K562 (cell line): ENCODE data around the gene RPS6KA2. TPM values are rescaled to one million over a fixed set of nuclear protein-coding genes. Genes with fewer than 3 reads are reported as not detected.

Experiments
- ATAC-seq: fragments of 200-7000 bp; cut with Tn5 transposase; 3 replicates; pipeline ENCODE4 v1.9.1; 2020; ENCODE audit warnings: moderate library complexity
- BruUV-seq: library from RNA; stranded (reverse); fragments of 400-500 nt; replicated peaks from 2 replicates; lab custom pipeline; 2021; lab: Mats Ljungman, UMichigan
- CTCF ChIA-PET: fragments of 300-600 bp; formaldehyde crosslinking; extraction: SDS; loops from one replicate; lab custom pipeline; 2021; ENCODE audit warnings: low intra/inter-chr PET ratio; lab: Yijun Ruan, JAX
- POLR2A ChIA-PET: fragments of 300-600, 350-650 bp; sonication (Branson Sonifier 250); formaldehyde crosslinking; extraction: SDS; loops from one replicate; lab custom pipeline; 2021; ENCODE audit warnings: antibody characterized with exemption, inconsistent platforms; lab: Yijun Ruan, JAX
- DNase-seq, 4 experiments: peaks; one replicate each; pipeline versions ENCODE4 v3.0.0 to v3.0.0-alpha.2; 2011 to 2018; ENCODE audit warnings: low spot score in 3 of 4, mixed read lengths in 3 of 4; ENCODE audit errors: extremely low read depth in 1 of 4
- FAIRE-seq: peaks from 2 replicates; lab custom pipeline; 2011; peaks lifted over from hg19 to GRCh38; lab: Jason Lieb, UNC
- H2AFZ ChIP-seq: 2 replicates; pipeline ENCODE4 v1.6.0; 2011; ENCODE audit warnings: low read depth, low read length, control low read depth, inconsistent platforms
- H3K27ac ChIP-seq: fragments of 200-600 bp; 3 replicates; pipeline ENCODE4 v1.8.0; 2011; ENCODE audit warnings: low read depth, mild to moderate bottlenecking, control low read depth, inconsistent platforms, low read length, moderate library complexity, mixed read lengths; ENCODE audit errors: extremely low read depth
- H3K27me3 ChIP-seq, 2 experiments: fragments of 300-600 bp in 1 of 2; 2 replicates in 1 of 2; 3 replicates in 1 of 2; pipeline versions ENCODE4 v1.6.0 to v1.8.0; 2011; ENCODE audit warnings: inconsistent platforms in 2 of 2, low read length in 2 of 2, mild to moderate bottlenecking in 1 of 2, mixed read lengths in 1 of 2, moderate library complexity in 1 of 2; ENCODE audit not compliant: control insufficient read depth in 2 of 2, insufficient read depth in 2 of 2
- H3K36me3 ChIP-seq: fragments of 300-600 bp; 3 replicates; pipeline ENCODE4 v1.8.0; 2011; ENCODE audit warnings: mild to moderate bottlenecking, low read length, inconsistent platforms; ENCODE audit not compliant: control insufficient read depth, insufficient read depth
- H3K4me1 ChIP-seq, 2 experiments: fragments of 200-600 bp in 1 of 2; replicated peaks in 1 of 2; 2 replicates in 1 of 2; 3 replicates in 1 of 2; pipeline versions ENCODE4 v1.5.1 to v1.8.0; 2011; ENCODE audit warnings: inconsistent platforms in 2 of 2, low read length in 2 of 2, mild to moderate bottlenecking in 1 of 2, mixed read lengths in 1 of 2, moderate library complexity in 1 of 2; ENCODE audit not compliant: control insufficient read depth in 2 of 2, insufficient read depth in 2 of 2
- H3K4me2 ChIP-seq: 2 replicates; pipeline ENCODE4 v1.6.1; 2011; ENCODE audit warnings: low read length, control low read depth, inconsistent platforms, mixed read lengths; ENCODE audit not compliant: insufficient read depth
- H3K4me3 ChIP-seq: fragments of 200-600 bp; sonication (generic), shearing (Covaris generic); 2 replicates; pipeline ENCODE4 v1.5.1; 2016; ENCODE audit warnings: control low read depth, inconsistent platforms
- H3K79me2 ChIP-seq: fragments of 200-600 bp; 3 replicates; pipeline ENCODE4 v1.8.0; 2011; ENCODE audit warnings: low read length, inconsistent platforms; ENCODE audit not compliant: control insufficient read depth, insufficient read depth
- H3K9ac ChIP-seq, 2 experiments: 2 replicates each; pipeline versions ENCODE4 v1.6.0 to v1.6.1; 2011; ENCODE audit warnings: low read depth in 2 of 2, low read length in 2 of 2, control low read depth in 1 of 2, inconsistent platforms in 1 of 2, mild to moderate bottlenecking in 1 of 2, mixed read lengths in 1 of 2; ENCODE audit not compliant: insufficient read depth in 1 of 2
- H3K9me1 ChIP-seq: one replicate; pipeline ENCODE4 v1.6.0; 2011; ENCODE audit warnings: inconsistent platforms, mild to moderate bottlenecking, low read length, moderate library complexity; ENCODE audit not compliant: control insufficient read depth, insufficient read depth
- H3K9me3 ChIP-seq: replicated peaks from 2 replicates; pipeline ENCODE4 v1.5.1; 2011; ENCODE audit warnings: low read depth, low read length, inconsistent platforms; ENCODE audit not compliant: control insufficient read depth, insufficient read depth
- H4K20me1 ChIP-seq: replicated peaks from 2 replicates; pipeline ENCODE4 v1.6.1; 2011; ENCODE audit warnings: low read length, inconsistent platforms, mixed read lengths; ENCODE audit not compliant: control insufficient read depth, insufficient read depth
- E2F6 ChIP-seq, 2 experiments: IDR thresholded peaks; 2 replicates each; pipeline ENCODE4 v1.6.1; 2011; ENCODE audit warnings: borderline replicate concordance in 1 of 2, control low read depth in 1 of 2, low read depth in 1 of 2, low read length in 1 of 2, mild to moderate bottlenecking in 1 of 2, mixed read lengths in 1 of 2, moderate library complexity in 1 of 2; ENCODE audit not compliant: insufficient read depth in 1 of 2, insufficient read length in 1 of 2, poor library complexity in 1 of 2, severe bottlenecking in 1 of 2; ENCODE audit errors: extremely low read depth in 1 of 2
- IFI16 ChIP-seq: fragments of 250-450 bp; sonication (Bioruptor Pico); IDR thresholded peaks from 2 replicates; pipeline ENCODE4 v2.1.2; 2022; ENCODE audit warnings: mild to moderate bottlenecking, inconsistent platforms
- NFIX ChIP-seq: fragments of 250-450 bp; sonication (Bioruptor Pico); IDR thresholded peaks from 2 replicates; pipeline ENCODE4 v1.4.0; 2020; ENCODE audit warnings: low read depth, mild to moderate bottlenecking, moderate library complexity
- REST ChIP-seq, 2 experiments: fragments of 450-650 bp; formaldehyde crosslinking in 1 of 2; IDR thresholded peaks; 2 replicates each; pipeline versions ENCODE4 v1.4.0 to v1.6.1; 2014 to 2020; ENCODE audit warnings: mild to moderate bottlenecking in 2 of 2, borderline replicate concordance in 1 of 2, low read depth in 1 of 2
- TCFL5 ChIP-seq: fragments of 250-450 bp; sonication (Bioruptor Pico); conservative IDR thresholded peaks from 2 replicates; pipeline ENCODE4 v1.6.1; 2021; ENCODE audit warnings: mild to moderate bottlenecking, moderate library complexity, matching md5 sums
- TEAD4 ChIP-seq, 2 experiments: sonication (generic) in 1 of 2; formaldehyde crosslinking in 1 of 2; IDR thresholded peaks; 2 replicates each; pipeline versions ENCODE4 v1.6.1 to v1.8.0; 2012 to 2022; ENCODE audit warnings: borderline replicate concordance in 1 of 2, inconsistent platforms in 1 of 2, low read length in 1 of 2, mild to moderate bottlenecking in 1 of 2, missing genetic modification reagents in 1 of 2
- XRCC3 ChIP-seq: fragments of 450-650 bp; IDR thresholded peaks from 2 replicates; pipeline ENCODE4 v1.6.1; 2017; ENCODE audit warnings: mild to moderate bottlenecking, moderate library complexity
- ZBTB9 ChIP-seq: fragments of 450-650 bp; formaldehyde crosslinking; IDR thresholded peaks from 2 replicates; pipeline ENCODE4 v1.4.0; 2020; ENCODE audit warnings: mild to moderate bottlenecking, moderate library complexity
- ZKSCAN3 ChIP-seq: fragments of 250-450 bp; sonication (Bioruptor Pico); IDR thresholded peaks from 2 replicates; pipeline ENCODE4 v1.4.0; 2020
- ZNF140 ChIP-seq: fragments of 250-450 bp; sonication (Bioruptor Pico); IDR thresholded peaks from 2 replicates; pipeline ENCODE4 v1.8.0; 2021; ENCODE audit warnings: moderate library complexity, mild to moderate bottlenecking, inconsistent platforms
- ZNF217 ChIP-seq: sonication (generic); formaldehyde crosslinking; IDR thresholded peaks from 2 replicates; pipeline ENCODE4 v1.8.0; 2022; ENCODE audit warnings: mild to moderate bottlenecking, missing genetic modification reagents
- WGBS: fragments of 100-300 bp; shearing (Covaris generic); methylation state at CpG from one replicate; pipeline ENCODE4 v1.1.6; 2016; ENCODE audit warnings: low coverage, mixed read lengths; ENCODE audit not compliant: insufficient coverage; ENCODE audit errors: missing lambda C conversion rate; 5-methylcytosine and 5-hydroxymethylcytosine counted together
- in situ Hi-C: fragments of 300-500 bp; cut with MboI; formaldehyde crosslinking; loops from 4 replicates; pipeline ENCODE4 v1.15.0; 2018; ENCODE audit warnings: inconsistent platforms, mixed read lengths
- intact Hi-C: fragments of 100-400 bp; cut with micrococcal nuclease; formaldehyde crosslinking; loops from 2 replicates; pipeline ENCODE4 v1.14.2; 2022
- polyA plus RNA-seq, 8 experiments: library from polyadenylated mRNA; depleted of rRNA in 4 of 8; stranded (reverse) in 5 of 8; unstranded in 3 of 8; fragments of >200 nt; fragmentation: Nextera tagmentation in 2 of 8; fragmentation: Illumina TruSeq in 1 of 8; extraction: Ambion mirVana in 2 of 8; extraction: Trizol in 1 of 8; gene quantifications; 2 replicates each; pipeline versions ENCODE4 v1.2.1 to v1.2.3, GENCODE V29; 2011 to 2014; ENCODE audit warnings: inconsistent platforms in 1 of 8, missing spikeins in 1 of 8
- total RNA-seq, 7 experiments: library from RNA; depleted of rRNA in 6 of 7; stranded (reverse); fragments of >200 nt in 6 of 7; fragmentation: Illumina TruSeq in 2 of 7; extraction: Trizol in 2 of 7; gene quantifications; 2 replicates each; pipeline versions ENCODE4 v1.2.1 to v1.2.3, GENCODE V29; 2011 to 2021; ENCODE audit warnings: low replicate concordance in 1 of 7

The RPS6KA2 gene
- total and polyA plus RNA-seq, 9 of the 15 experiments (the other 6 are each of a cell fraction or from before 2014, with no cell fraction given) = 0.29 to 1.00 (median 0.53) TPM

GRCh38 chr6:166581091-166581511 lies 46.0 kb downstream of the RPS6KA2 start:
- Histone ChIP-seq H3K27me3 (peaks cover 5 to 27% of the 10 kb centered on the region in 2 experiments; a peak in 2 of 5 replicates), H3K4me1 (no peaks in the 10 kb centered on the region), H3K4me3 (no peak overlapping the region), H3K36me3 (no peaks in the 10 kb centered on the region), H3K9me3 (no peaks in the 10 kb centered on the region), H3K27ac (no peak overlapping the region), H3K4me2 (no peak overlapping the region), H4K20me1 (no peaks in the 10 kb centered on the region), H3K9ac (no peak overlapping the region), H3K79me2 (no peaks in the 10 kb centered on the region), H3K9me1 (no peaks in the 10 kb centered on the region), H2AFZ (no peak overlapping the region)
- in situ Hi-C loops = no loop called here
- 1% methylated on average over 11 of the region's 11 CpGs for WGBS
- FAIRE-seq = no peak
- ChIA-PET CTCF (interaction anchor here (0.6 kb wide), 1 partner anchor 18 kb away, joined by 3 read pairs; no protein-coding TSS in a partner anchor), POLR2A (no interaction called here)
- no peak for ATAC-seq
- BruUV-seq = no TSS peak
- DNase-seq = no peak
- intact Hi-C loops = no loop called here
- TF ChIP-seq TCFL5 (CRISPR knock-in tag) (no peak), XRCC3 (no peak), REST (IDR thresholded peaks at IDR 0.05; ENCODE audit: borderline replicate concordance) (no peak), REST (CRISPR knock-in tag; IDR thresholded peaks at IDR 0.05; ENCODE audit: low read depth) (no peak), ZKSCAN3 (no peak), ZNF217 (CRISPR knock-in tag) (no peak), E2F6 (IDR thresholded peaks at IDR 0.05; ENCODE audit: borderline replicate concordance in 1 of 2, extremely low read depth in 1 of 2, insufficient read depth in 1 of 2, insufficient read length in 1 of 2, low read depth in 1 of 2, low read length in 1 of 2, poor library complexity in 1 of 2, severe bottlenecking in 1 of 2) (no peak), ZBTB9 (CRISPR knock-in tag) (no peak), IFI16 (CRISPR knock-in tag) (no peak), NFIX (CRISPR knock-in tag) (no peak), TEAD4 (IDR thresholded peaks at IDR 0.05; ENCODE audit: low read length) (no peak), TEAD4 (CRISPR knock-in tag; IDR thresholded peaks at IDR 0.05; ENCODE audit: borderline replicate concordance) (no peak), ZNF140 (CRISPR knock-in tag) (no peak)
